Right cardiac atrium (tissue), 5 donors: ENCODE measurements around the gene OR2V2. TPM values are rescaled to one million over a fixed set of nuclear protein-coding genes. Genes with fewer than 3 reads are reported as not detected.

Experiments used
- ATAC-seq, 2 donors: fragments of 200-7000 bp; cut with Tn5 transposase; one replicate each; pipeline versions ENCODE4 v1.8.0 to v1.9.1; 2020; ENCODE audit warnings: moderate library complexity in 2 of 2, mild to moderate bottlenecking in 1 of 2
- DNase-seq, 3 donors: peaks; one replicate each; pipeline ENCODE4 v3.0.0-alpha.2; 2020
- H3K27ac ChIP-seq: one replicate; pipeline ENCODE4 v1.5.1; 2013; ENCODE audit warnings: mild to moderate bottlenecking, low read length, control low read depth, moderate library complexity
- H3K27me3 ChIP-seq: one replicate; pipeline ENCODE4 v1.6.1; 2013; ENCODE audit not compliant: control insufficient read depth, insufficient read depth
- H3K4me1 ChIP-seq: one replicate; pipeline ENCODE4 v1.6.1; 2013; ENCODE audit warnings: low read length; ENCODE audit not compliant: control insufficient read depth, insufficient read depth
- H3K4me3 ChIP-seq: one replicate; pipeline ENCODE4 v1.5.1; 2013; ENCODE audit warnings: low read length, control low read depth
- H3K9me3 ChIP-seq: one replicate; pipeline ENCODE4 v1.6.1; 2013; ENCODE audit warnings: low read length; ENCODE audit not compliant: control insufficient read depth
- WGBS: extraction: QIAGEN DNeasy Blood & Tissue Kit; methylation state at CpG from one replicate; pipeline ENCODE4 v1.1.7; 2013; 5-methylcytosine and 5-hydroxymethylcytosine counted together
- intact Hi-C, 4 donors: fragments of 100-400 bp; cut with DNase I; formaldehyde crosslinking; loops; one replicate each; pipeline versions ENCODE4 v1.11.0 to v1.14.0; 2022 to 2023
- polyA plus RNA-seq: library from polyadenylated mRNA; stranded (reverse); fragments of 200-250 nt; gene quantifications from one replicate; pipeline ENCODE4 v1.2.3, GENCODE V29; 2013
- total RNA-seq, 4 donors: library from RNA; stranded (reverse); fragmentation: NEBNext Ultra II Directional; extraction: Animal tissue kit (Norgen Biotek cat#: 25700); gene quantifications; one replicate each; pipeline ENCODE4 v1.2.1, GENCODE V29; 2021
- donor health status: healthy with polysubstance abuse.
- donor health status: DM: no; HTN: yes; CAD: no.
- donor health status: DM: no; HTN: no; CAD: no.
- donor health status: DM: no; HTN: yes; CAD: no; lungs with severe emphysema.
- donor health status: DM: yes; HTN: yes; CAD: no.

OR2V2 gene
- total and polyA plus RNA-seq, 5 donors = not detected

DNA sequence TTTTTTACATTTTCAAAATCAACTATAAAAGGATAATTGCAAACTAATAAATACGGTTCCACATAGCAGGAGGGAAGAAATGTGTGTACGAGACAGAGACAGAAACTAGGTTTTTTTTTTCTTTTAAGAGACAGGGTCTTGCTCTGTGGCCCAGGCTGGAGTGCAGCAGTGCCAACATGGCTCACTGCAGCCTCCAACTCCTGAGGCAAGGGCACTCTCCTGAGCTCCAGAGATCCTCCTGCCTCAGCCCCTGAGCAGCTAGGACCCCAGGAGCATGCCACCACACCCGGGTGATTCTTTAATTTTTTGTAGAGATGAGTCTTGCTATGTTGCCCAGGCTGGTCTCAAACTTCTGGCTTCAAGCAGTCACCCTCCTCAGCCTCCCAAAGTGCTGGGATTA is 14.3 kb upstream of the OR2V2 start:
- intact Hi-C loops = no loop called here
- ATAC-seq (no peak), DNase-seq (no peak)
- Histone ChIP-seq H3K4me1 (no peaks in the 10 kb centered on the region), H3K4me3 (no peak overlapping the region), H3K27ac (no peak overlapping the region), H3K9me3 (no peaks in the 10 kb centered on the region), H3K27me3 (no peaks in the 10 kb centered on the region)
- 80% methylated on average over 3 of the region's 3 CpGs for WGBS

DNA sequence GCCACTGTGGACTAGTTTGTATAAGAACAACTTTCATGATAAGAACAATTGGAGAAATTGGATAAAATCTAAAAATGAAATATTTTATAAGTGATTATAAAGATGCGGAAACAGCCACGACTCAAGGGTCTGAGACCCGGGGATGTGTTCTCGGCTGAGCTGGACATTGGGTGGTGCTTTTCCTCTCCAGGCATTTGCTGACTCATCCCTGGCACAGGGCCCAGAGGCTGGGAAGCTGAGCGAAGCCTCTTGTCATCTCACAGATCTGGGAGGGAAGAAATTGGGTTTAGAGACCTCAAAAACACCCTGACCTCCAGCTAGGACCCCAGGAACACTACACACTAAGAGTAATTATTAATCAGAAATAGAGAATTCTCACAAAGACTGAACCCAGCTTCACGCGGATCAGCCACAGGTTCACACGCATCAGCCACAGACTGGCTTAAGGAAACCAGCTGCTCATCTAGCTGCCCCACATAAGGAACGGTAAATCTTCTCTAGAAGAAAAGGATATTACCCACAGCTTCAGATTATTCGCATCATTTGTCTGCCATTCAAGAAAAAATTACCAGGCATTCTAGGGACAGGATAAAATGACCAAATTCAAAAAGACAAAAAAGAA is 13.7 kb upstream of the OR2V2 start:
- WGBS = 62% methylated on average over 10 of the region's 10 CpGs
- ATAC-seq (peak in 1 of 2 donors; percentile 63), DNase-seq (peak; percentile 77 to 89 (median 89))
- Histone ChIP-seq H3K27ac (no peak overlapping the region), H3K4me1 (no peaks in the 10 kb centered on the region), H3K27me3 (no peaks in the 10 kb centered on the region), H3K9me3 (no peaks in the 10 kb centered on the region), H3K4me3 (no peak overlapping the region)
- intact Hi-C loops = no loop called here

GRCh38 chr5:181134259-181134658 is 13.1 kb upstream of the OR2V2 start:
- Histone ChIP-seq H3K4me3 (no peak overlapping the region), H3K27me3 (no peaks in the 10 kb centered on the region), H3K27ac (no peak overlapping the region), H3K9me3 (no peaks in the 10 kb centered on the region), H3K4me1 (no peaks in the 10 kb centered on the region)
- DNase-seq = no peak
- WGBS = 83% methylated on average over 6 of the region's 6 CpGs
- ATAC-seq = no peak
- intact Hi-C loops = no loop called here

DNA sequence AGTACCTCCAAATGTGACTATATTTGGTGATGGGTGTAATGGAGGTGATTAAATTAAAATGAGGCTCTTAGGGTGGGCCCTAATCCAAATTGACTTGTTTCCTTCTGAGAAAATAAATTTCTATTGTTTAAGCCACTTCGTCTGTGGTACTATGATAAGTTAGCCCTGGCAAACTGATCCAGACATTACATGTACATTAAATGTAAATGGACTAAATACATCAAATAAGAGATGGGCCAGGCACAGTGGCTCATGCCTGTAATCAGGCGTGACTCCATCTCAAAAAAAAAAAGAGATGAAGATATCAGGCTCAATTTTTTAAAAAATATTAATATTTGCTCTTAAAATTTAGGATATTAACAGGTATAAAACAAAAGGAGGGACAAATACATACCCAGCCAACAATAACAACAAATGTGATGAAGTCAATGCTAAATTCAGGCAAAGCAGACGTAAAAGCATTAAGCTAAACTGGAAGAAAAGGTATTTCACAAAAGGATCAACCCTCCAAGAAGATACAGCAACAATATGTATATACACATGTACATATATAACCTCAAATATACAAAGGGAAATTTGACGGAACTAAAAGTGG is 10.9 kb upstream of the OR2V2 start:
- Histone ChIP-seq H3K4me1 (no peaks in the 10 kb centered on the region), H3K27ac (no peak overlapping the region), H3K9me3 (no peaks in the 10 kb centered on the region), H3K27me3 (no peaks in the 10 kb centered on the region), H3K4me3 (no peak overlapping the region)
- 86% methylated on average over 4 of the region's 4 CpGs for WGBS
- ATAC-seq = no peak
- intact Hi-C loops = no loop called here
- no peak for DNase-seq

- Histone ChIP-seq H3K4me1 (no peaks in the 10 kb centered on the region), H3K4me3 (no peak overlapping the region), H3K27me3 (no peaks in the 10 kb centered on the region), H3K27ac (no peak overlapping the region), H3K9me3 (no peaks in the 10 kb centered on the region)
- intact Hi-C loops = no loop called here
- DNase-seq = no peak
- 78% methylated on average over 5 of the region's 5 CpGs for WGBS
- no peak for ATAC-seq
Measured at GRCh38 chr5:181138258-181138657, 9.1 kb upstream of the OR2V2 start.

DNA sequence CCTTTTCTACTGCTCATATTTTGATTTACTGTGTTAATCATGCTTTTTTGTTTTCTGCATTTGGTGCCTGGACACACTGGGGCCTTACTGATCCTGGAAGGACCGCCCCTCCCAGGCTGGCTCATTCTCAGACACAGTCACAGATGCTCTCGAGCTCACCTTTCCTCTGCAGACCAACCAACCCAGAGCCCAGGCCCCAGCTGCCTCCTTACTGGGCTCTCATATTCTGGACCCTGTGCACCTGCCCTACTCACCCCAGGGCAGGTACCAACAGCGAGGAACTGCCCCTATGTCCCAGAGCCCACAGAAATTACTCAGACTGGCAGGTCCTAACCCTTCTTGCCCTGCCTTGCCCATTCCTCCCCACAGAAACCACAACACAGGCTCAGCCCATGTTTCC is 6.6 kb upstream of the OR2V2 start:
- 74% methylated on average over 3 of the region's 3 CpGs for WGBS
- Histone ChIP-seq H3K9me3 (no peaks in the 10 kb centered on the region), H3K27me3 (no peaks in the 10 kb centered on the region), H3K4me1 (no peaks in the 10 kb centered on the region), H3K27ac (no peak overlapping the region), H3K4me3 (no peak overlapping the region)
- DNase-seq = no peak
- ATAC-seq = no peak
- intact Hi-C loops = no loop called here

GRCh38 chr5:181142054-181142453 is 5.3 kb upstream of the OR2V2 start:
- 76% methylated on average over 7 of the region's 7 CpGs for WGBS
- ATAC-seq (no peak), DNase-seq (no peak)
- H3K27ac ChIP-seq = no peak overlapping the region
- intact Hi-C loops = no loop called here
- H3K4me3 ChIP-seq = no peak overlapping the region
- no peaks in the 10 kb centered on the region for H3K4me1 ChIP-seq
- no peaks in the 10 kb centered on the region for H3K9me3 ChIP-seq
- H3K27me3 ChIP-seq = no peaks in the 10 kb centered on the region

DNA sequence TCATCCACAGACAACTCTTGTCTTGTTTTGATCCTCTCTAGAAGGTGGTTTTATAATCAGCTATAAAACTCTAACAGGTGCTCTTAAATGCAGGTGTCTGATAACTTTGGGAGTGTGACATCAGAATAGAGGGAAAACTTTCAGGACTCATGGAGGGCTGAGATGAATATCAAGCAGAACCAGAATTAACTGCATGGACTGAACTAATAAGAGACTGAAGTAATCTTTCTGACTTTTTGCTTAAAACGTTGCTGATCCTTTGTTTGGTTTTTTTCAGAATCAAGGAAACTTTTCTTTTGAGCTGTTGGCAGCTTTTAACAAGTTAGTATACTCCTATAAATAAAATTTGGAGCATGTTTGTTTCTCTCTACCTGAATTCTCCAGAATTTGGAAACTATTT is 2.3 kb upstream of the OR2V2 start:
- 41% methylated on average over 1 of the region's 1 CpG for WGBS
- Histone ChIP-seq H3K4me3 (no peak overlapping the region), H3K9me3 (no peaks in the 10 kb centered on the region), H3K27me3 (no peaks in the 10 kb centered on the region), H3K27ac (no peak overlapping the region), H3K4me1 (no peaks in the 10 kb centered on the region)
- DNase-seq = no peak
- no peak for ATAC-seq
- intact Hi-C loops = no loop called here

GRCh38 chr5:181149355-181149754 is 2.0 kb downstream of the OR2V2 start:
- no peaks in the 10 kb centered on the region for H3K27me3 ChIP-seq
- 88% methylated on average over 6 of the region's 6 CpGs for WGBS
- H3K4me3 ChIP-seq = no peak overlapping the region
- DNase-seq (no peak), ATAC-seq (no peak)
- intact Hi-C loops = no loop called here
- H3K9me3 ChIP-seq = no peaks in the 10 kb centered on the region
- no peaks in the 10 kb centered on the region for H3K4me1 ChIP-seq
- no peak overlapping the region for H3K27ac ChIP-seq

DNA sequence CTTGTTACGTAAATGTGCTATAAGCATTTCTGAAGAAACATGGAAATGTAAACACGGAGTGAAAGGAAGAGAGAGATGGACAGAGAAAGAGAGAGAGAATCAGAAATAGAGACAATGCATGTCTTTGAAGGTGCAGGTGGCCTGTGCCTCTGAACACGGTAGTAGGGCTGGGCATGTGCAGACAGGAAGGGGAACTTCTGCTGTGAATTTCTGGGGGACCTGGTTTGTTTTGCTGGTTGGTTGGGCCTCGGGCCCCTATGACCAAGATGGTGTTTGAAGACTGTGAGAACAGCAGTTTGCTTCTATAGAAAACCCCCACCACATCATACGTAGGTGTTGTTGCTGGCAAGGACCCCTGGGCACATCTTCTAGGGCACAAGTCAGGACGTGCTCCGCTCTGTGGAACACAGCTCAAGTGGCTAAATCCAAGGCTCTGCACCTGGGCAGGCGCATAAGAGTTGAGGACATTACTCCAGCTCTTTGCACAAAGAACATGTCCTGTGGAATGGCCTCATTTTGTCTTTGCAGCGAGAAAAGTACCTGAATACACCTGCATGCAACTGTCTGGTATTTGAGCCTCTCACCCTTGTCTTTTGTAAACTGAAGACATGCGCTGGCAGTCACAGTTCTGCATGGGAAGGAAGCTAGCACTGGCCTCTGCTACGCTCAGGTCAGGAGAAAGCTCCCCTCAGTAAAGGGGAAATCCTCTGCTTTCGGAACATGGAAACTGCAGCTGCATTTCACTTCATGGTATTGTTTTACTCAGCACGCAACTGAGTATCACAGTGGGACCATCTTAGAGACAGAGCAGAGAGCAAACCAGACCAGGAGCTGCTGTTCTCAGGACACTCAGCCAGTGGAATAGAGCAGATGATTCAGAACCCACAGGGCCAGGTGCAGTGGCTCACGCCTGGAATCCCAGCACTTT is 2.7 kb downstream of the OR2V2 start:
- H3K9me3 ChIP-seq = no peaks in the 10 kb centered on the region
- no peak overlapping the region for H3K27ac ChIP-seq
- ATAC-seq (no peak), DNase-seq (no peak)
- H3K4me3 ChIP-seq = no peak overlapping the region
- H3K27me3 ChIP-seq = no peaks in the 10 kb centered on the region
- intact Hi-C loops = loop anchor here in 3 of 4 donors (10.0 kb wide), 2 partner anchors 275 to 365 kb away; no protein-coding TSS in a partner anchor
- H3K4me1 ChIP-seq = no peaks in the 10 kb centered on the region
- WGBS = 80% methylated on average over 14 of the region's 14 CpGs

GRCh38 chr5:181151146-181151545 is 3.8 kb downstream of the OR2V2 start:
- no peaks in the 10 kb centered on the region for H3K27me3 ChIP-seq
- intact Hi-C loops = loop anchor here in 3 of 4 donors (10.0 kb wide), 2 partner anchors 276 to 366 kb away; no protein-coding TSS in a partner anchor

More at GRCh38 chr5:181151146-181151545, 3.8 kb downstream of the OR2V2 start:
- Histone ChIP-seq H3K9me3 (no peaks in the 10 kb centered on the region), H3K4me1 (no peaks in the 10 kb centered on the region), H3K27ac (no peak overlapping the region), H3K4me3 (no peak overlapping the region)
- DNase-seq (no peak), ATAC-seq (peak in 1 of 2 donors; percentile 40)
- WGBS = 27% methylated on average over 9 of the region's 9 CpGs
